Renal pelvis (tissue), 4 donors: ENCODE results near the gene ALG14. TPM values are rescaled to one million over a fixed set of nuclear protein-coding genes. Genes with fewer than 3 reads are reported as not detected.
A peak's percentile ranks its signal among the peaks of the same experiment; 100 is the strongest.

Source experiments
- DNase-seq: peaks from one replicate; pipeline ENCODE4 v3.0.0-alpha.2; 2013
- polyA plus RNA-seq, 3 donors: library from polyadenylated mRNA; unstranded; fragments of 120-200 nt; gene quantifications; one replicate each; pipeline ENCODE4 v1.2.1, GENCODE V29; 2013; ENCODE audit not compliant: insufficient read length in 3 of 3

Gene ALG14
- polyA plus RNA-seq, 3 donors, result 12.8 to 16.3 (median 13.7) TPM

GRCh38 chr1:94931254-94931841 is 141.4 kb downstream of the ALG14 start:
- DNase-seq, result no peak

DNA sequence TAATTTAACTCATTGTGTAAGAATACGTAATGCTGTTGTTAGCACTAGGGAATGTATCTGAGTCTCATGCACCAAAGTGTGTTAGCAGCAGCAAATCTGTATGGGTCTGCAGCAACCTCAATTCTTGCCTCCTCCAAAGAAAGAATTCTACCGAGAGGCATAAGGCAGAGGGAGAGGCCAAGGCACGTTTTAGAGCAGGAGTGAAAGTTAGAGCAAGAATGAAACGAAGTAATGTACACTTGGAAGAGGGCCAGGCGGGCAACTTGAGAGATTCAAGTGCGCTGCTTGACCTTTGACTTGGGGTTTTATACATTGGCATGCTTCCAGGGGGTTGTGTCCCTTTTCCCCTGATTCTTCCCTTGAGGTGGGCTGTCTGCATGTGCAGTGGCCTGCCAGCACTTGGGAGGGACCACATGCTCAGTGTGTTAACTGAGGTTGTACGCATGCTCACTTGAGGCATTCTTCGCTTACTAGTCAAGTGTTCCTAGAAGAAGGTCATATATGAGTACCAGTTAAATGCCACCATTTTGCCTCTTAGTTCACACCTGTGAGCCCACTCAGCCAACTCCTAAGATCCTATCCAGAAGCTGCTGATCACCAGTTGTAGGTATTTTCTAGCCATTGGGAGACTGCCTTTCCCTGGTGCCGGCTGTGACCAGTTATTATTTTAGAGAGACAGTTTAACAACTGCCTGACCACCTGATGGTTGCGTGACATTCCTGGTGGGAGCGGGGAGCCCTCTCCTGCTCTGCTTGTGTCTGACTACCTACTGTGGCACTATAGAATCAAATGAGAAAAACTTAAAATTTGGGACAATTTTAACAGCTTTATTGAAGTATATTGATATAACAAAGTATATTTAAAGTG is 143.2 kb downstream of the ALG14 start:
- no peak for DNase-seq

- no peak for DNase-seq
These were observed 144.3 kb downstream of the ALG14 start for GRCh38 chr1:94928293-94928939.

- no peak for DNase-seq
These were observed 145.2 kb downstream of the ALG14 start for GRCh38 chr1:94927405-94928175.

DNA sequence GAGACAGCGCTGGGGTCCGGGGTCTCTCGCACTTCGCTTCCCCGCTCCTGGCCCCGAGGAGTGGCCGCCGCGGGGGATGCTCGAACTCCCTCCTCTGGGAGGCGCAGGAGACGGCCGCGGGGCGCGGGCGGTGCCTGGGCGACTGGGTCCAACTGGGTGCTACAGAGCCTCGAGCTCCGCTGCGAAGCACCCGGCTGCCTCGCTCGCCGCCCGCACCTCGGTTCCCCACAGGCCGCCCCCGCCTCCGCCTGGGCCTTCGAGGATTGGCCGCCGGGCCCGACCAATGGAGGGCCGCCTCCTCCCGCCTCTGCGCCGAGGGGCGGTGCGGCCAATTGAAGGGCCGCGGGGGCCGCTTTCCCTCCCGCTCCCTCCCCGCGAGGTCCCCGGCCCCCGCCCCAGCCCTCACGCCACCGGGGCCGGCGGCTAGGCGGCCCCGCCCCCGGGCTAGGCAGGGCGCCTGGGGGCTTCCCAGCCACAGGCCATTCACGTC is 145.8 kb downstream of the ALG14 start, which contains the start of gene CNN3:
Gene CNN3 (minus strand): TSS at position 196 of the 490 bp plus-strand sequence. CDS start 216 bp downstream, outside the sequence.
- peak; percentile 92 for DNase-seq

DNA sequence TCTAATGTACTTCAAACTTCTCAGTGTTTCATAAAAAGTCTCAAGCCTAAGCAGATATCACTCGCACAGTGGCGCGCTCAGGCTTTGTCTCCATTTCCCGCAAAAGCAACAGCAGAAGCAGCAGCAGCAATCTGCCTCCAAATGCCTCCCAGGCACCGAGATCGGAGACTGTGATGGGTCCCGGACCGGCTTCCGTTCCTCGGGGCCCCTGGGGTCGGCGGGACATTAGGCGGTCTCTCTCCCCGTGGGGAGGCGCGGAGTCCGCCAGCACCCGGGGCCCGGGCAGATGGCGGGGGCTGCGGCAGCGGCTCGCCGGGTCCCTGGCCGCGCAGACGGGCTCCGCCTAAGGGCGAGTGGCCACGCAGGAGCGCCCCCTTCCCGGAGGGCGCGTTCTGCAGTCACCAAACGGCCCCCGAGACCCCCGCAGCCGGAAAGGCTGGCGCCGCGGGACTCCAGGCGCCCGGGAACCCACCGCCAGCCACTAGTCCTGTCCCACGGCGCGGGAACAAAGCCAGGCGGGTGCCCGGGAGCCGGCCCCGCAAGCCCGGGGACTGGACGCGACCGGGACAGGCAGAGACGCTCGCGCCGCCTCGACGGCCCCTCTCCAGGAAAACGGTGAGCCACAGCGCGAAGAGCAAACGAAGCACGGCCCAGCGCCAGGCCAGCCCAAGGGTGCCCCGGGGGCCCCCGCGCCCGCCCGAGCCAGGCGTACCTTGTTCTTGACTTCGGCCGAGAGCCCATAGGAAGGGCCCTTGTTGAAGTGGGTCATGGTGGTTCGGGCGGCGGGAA is 146.4 kb downstream of the ALG14 start:
- DNase-seq, result peak; percentile 53

GRCh38 chr1:94925561-94926125 is 147.1 kb downstream of the ALG14 start:
- peak; percentile 94 for DNase-seq

DNA sequence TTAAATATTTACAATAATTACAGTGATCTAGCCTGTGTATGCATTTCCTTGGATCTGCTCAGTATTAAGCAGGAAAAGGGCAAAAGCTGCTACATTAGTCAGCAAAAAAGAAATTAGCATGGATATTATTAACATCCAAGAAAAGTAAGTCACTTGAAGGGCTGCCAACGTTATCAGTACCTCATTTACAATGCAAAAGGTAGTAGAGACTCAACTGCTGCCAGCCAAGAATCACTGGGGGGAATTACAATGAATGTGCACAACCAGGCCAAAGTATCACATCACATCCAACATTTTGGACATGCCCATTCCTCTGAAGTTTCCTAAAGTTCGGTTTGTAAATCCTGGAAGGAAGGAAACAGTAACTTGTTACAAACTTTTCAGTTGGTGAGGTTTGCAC is 147.7 kb downstream of the ALG14 start:
- DNase-seq, result no peak

Other genes starting within 250 kb of the ALG14 start
- 100 to 1,000 TPM; 287 to 345 (median 328) TPM for gene CNN3, start 145.8 kb downstream of the ALG14 start, polyA plus RNA-seq
- 1 to 10 TPM; 5.1 to 6.8 (median 5.5) TPM for gene TLCD4, start 44.4 kb upstream of the ALG14 start, polyA plus RNA-seq
- 10 to 100 TPM; 40.1 to 46.0 (median 45.2) TPM for gene RWDD3, start 161.3 kb upstream of the ALG14 start, polyA plus RNA-seq